Smooth muscle cell of the brain vasculature (primary cell): ENCODE measurements around the gene HAVCR1.
"Not testable (repeated sequence)": the region's sequence is repeated elsewhere in the genome, so short reads cannot be mapped to it uniquely, and the experiment has no call there.

Experiments
- DNase-seq: peaks from one replicate; pipeline ENCODE4 v3.0.0-alpha.2; 2012; ENCODE audit warnings: low read depth, low spot score

HAVCR1 gene

DNA sequence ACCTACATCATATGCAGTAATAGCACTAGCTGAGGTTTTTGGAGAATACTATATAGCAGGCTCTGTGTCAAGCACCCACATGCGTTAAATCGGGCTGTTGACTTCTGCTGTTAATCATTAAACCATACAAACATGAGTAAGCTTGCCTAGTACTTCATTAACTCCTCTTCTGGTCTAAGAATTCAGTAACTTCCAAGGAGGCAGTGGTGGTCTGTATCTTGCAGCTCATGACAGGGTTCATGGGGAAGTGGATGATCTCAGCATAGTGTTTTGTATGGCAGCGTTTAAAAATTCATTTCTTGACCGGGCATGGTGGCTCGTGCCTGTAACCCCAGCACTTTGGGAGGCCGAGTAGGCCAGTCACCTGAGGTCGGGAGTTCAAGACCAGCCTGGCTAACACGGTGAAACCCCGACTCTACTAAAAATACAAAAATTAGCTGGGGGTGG is at the start of gene HAVCR1:
HAVCR1 (minus strand) TSS at position 24 of the 447 bp plus-strand sequence. CDS start 1,173 bp downstream, outside the sequence.
- DNase-seq, result no peak

DNA sequence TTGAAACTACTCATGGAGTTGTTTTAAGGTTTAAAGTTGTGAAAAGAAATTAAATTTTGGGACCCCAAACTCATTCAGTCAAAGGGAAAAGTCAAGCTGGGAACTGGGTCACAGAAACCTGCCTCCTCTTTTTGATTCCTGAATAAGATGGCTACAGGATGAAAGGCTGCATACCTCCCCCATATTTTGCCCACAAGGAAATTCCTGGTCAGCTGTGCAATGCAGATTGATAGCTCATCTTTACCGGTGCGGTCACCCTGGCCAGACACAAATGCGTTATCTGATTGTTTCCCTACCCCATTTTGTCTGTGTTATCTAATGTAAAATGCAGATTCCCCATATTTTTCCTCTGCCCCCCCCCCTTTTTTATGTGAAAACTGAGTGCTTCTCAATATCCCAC is 48.6 kb upstream of the HAVCR1 start:
- no peak for DNase-seq

DNA sequence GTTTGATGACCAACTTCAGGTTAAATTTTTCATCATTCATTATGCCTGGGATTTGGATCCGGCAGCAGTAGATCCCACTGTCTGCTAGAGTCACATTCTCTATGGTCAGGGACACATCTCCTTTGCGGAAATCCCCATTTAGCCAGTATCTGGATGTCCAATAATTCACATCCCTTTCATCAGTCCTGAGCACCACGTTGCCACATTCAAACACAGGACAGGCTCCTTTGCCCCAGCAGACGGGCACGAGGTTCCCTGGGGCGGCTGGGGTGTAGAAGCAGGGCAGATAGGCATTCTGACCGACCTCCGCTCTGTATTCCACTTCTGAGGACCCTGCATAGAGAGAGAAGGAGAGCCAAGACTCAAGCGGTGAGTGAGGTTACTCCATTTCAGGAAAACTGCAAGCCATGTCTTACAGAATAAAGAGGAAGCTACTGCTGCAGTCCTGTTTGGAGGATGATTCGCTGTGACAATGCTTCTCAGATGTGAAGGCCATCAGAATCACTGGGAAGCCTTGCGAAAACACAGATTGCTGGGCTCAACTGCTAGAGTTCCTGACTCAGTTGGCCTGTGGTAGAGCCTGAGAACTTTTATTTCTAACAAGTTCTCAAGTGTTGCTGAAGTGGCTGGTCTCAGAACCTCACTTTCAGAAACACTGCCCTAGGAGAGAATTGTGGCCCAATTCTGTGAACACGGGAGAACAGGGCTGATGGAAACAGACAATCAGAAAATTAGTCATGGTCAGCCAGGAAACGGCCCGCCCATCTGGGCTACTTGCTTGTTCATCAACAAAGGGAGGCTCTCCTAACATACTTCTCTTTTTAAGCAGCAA is 47.9 kb upstream of the HAVCR1 start:
- no peak for DNase-seq

DNA sequence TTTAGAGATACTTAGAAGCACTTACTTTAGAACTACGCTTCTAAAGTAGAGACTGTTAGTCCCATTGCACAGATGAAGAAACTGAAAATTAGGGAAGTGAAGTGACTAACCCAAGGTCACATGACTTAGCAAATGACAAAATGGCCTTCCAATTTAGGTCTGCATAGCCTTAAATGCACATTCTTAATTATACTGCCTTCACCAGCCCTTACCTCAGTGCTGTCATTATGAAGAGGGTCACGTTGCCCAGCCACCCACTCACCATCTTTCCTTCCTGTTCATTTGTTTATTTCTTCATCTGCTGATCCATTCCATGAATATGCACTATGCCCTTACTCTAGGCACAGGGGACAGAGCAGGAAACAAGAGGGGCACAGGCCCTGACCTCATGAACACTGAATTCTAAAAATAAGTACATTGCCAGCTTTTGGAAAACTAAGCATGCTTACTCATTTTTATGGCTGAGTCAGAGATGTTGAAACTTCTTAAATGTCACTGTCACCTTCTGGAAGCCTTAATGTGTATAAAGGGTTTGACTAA is 41.3 kb upstream of the HAVCR1 start:
- no peak for DNase-seq

DNA sequence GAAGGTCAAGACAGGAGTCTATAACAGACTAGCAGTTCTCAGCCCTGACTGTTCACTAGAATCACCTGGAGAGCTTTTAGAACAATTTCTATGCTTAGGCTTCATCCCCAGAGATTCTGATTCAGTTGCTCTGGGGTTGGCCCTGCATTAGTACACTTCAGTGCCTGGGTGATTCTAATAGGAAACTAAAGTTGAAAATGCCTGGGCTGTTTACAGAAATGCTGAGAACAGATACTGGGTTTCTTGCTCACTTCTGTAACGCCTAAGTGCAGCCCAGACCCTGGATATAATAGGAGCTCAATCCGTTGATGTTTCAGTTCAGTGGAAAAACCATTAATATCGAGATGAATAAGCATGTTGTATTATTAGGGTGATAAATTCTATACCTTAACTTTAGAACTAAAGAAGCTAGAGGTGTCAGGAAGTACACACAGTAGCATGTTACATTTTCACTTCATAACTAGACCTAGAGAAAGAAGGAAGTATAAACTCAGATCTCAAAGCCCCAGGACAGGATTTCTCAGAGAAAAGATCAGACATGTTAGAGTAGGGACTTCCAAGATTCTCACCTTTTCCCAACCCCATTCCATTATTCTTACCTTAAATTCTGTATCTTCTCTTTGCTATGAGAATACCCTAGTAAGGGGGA is 29.6 kb upstream of the HAVCR1 start:
- no peak for DNase-seq

DNA sequence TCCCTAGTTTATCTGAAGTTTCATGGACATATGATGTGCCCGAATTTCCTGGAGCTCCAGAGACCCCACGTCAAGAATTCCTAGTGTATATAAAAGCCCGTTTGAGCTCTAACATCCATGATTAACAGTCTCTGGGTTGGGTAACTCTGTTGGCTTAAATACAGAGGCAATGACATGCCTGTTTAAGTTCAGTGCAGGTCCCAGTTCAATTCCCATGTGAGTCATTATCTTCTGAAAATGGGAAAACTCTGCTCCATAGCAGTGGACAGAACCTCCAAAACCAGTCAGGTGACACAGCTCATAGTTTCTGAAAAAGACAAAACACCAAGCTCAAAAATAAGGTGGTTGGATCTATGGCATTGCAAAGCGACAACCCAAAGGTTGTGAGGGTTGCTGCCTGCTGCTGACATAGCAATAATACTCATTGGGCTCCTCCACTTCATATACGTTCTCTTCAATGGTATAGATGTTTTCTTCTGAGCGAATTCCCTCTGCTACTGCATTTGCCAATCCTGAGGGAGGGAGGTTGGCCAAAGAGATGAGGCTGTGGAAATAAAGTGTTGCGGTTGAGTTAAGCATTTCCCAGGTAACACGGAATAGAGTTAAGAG is 27.9 kb upstream of the HAVCR1 start:
- no peak for DNase-seq

DNA sequence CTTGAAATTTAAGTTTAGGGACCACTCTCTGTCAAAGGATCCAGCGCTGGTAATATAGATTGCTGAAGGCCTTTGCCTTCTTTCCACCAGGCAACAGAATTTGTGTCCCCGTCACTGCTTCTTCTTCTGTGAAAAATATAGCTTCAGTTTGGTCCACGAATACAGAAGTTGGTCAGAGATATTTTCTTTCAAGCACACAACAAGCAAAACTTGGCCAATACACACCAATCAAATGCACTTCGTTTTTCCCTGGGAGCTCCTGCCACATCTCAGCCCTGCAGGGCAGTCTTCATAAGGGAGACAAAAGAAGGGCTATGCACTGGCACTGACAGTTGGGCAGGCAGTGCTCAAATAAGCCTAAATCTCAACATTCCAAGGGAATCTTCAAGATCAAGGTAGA is 27.0 kb upstream of the HAVCR1 start:
- DNase-seq, result no peak

DNA sequence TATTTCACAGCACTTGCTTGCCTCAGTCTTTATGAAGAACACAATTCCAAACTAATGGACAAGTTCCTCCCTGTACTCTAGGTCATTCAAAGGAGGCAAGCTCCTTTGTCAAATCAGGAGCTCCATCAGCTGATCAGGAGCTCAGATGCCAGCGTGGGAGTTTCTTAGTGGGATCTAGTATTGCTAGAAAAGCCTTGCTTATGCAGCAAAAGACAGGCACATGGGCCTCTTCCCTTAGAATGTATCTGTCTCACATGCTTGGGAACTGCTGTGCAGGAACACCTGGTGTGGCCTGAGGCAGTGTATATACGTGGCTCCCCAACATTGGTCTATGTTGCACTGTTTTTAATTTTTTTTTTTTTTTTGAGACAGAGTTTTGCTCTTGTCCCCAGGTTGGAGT is 21.4 kb upstream of the HAVCR1 start:
- no peak for DNase-seq

DNA sequence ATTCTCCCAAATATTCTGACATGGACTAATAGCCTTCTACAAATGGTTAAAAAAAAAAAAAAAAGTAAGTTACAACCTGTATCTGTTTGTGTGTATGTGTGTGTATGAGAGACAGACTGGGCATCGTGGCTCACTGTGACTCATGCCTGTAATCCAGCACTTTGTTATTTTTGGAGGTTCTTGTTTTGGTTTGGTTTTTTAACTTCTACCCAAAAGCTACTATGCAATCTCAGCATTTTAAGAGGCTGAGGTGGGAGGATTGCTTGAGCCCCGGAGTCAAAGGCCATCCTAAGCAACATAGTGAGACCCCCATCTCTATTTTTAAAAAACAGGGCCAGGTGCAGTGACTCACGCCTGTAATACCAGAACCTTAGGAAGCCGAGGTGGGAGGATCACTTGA is 17.6 kb upstream of the HAVCR1 start:
- no peak for DNase-seq

DNA sequence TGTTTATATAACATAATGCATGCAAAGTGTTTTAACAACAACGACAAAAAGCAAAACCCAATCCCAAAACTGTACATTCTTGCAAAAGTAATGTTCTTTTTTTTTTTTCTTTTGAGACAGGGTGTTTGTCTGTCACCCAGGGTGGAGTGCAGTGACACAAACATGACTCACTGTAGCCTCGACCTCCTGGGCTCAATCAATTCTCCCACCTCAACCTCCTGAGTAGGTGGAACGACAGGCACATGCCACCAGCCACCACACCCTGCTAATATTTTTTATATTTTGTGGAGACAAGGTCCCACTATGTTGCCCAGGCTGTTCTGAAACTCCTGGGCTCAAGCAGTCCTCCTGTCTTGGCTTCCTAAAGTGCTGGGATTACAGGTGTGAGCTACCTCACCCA is 13.6 kb upstream of the HAVCR1 start:
- no peak for DNase-seq

DNA sequence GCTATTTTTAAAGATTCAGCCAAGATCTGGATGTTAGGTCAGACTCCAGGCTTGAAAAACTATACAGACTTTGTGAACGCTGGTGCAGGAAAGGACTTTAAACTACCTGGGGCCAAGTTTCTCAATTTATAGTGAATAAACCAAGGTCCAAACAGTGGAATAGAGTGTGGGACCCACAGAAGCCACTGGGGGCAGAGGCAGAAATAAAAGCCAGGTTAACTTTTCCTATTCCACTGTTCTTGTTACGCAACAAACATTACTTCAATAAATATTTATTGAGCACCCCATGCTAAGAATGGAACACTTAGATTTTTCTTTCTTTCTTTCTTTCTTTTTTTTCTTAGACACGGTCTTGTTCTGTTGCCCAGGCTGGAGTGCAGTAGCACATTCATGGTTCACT is 11.0 kb upstream of the HAVCR1 start:
- no peak for DNase-seq

DNA sequence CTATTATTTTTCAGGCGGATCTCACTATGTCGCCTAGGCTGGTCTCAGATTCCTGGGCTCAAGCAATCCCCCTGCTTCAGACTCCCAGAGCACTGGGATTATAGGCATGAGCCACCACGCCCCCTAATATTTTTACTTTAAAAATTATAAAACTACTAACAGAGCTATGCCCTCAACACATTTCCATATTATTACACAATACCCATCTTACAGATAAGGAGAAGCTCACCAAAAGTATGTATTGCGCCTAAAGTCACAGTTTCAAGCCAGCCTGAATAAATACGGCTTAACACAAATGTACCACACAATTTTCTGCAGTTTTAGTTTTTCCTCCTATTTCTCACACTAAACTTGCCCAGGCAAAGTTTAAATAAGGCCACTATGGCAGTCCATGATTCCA is 9.9 kb upstream of the HAVCR1 start:
- no peak for DNase-seq

DNA sequence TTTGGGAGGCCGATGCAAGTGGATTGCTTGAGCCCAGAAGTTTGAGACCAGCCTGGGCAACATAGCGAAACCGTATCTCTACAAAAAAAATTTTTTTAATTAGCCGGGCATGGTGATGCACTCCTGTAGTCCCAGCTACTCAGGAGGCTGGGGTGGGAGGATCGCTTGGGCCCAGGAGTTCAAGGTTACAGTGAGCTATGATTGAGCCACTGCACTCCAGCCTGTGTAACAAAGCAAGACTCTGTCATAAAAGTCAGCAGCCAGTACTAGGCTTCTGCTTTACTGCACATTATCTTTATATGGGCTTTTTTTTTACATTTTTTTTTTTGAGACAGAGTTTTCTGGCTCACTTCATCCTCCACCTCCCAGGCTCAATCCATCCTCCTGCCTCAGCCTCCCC is 9.4 kb upstream of the HAVCR1 start:
- DNase-seq, result no peak

DNA sequence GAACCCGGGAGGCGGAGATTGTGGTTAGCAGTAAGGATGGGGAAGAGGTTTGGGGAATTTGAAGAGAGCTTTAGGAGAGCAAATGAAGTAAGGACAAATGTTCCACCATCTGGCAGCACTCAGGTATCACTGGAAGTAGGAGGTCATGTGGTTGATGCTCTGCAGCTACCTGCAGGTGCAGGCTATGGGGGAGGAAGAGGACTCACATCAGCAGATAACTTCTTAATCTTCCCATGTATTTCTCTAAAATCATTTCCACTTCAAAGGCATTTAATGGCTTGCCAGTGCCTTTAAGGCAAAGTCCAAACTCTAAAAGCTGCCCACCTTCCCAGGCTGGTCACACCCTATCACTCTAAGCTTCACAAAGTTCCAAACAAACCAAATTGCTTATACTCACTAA is 8.1 kb upstream of the HAVCR1 start:
- DNase-seq, result no peak

DNA sequence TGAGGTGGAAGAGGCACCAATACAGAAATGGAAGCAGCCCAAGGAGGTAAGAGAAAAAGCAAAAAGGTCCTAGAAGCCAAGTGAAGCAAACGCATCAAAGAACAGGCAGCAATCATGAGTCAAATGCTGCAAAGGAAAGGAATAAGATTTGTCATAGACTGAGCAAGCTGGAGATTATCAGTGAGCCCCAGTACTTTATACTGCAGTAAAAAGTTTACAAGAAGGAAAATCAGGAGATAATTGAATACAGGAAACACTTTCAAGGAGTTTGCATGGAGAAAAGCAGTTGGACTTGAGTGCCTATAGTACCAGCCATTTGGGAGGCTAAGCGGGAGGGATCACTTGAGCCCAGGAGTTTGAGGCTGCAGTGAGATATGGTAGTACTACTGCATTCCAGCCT is 7.2 kb upstream of the HAVCR1 start:
- DNase-seq, result no peak

DNA sequence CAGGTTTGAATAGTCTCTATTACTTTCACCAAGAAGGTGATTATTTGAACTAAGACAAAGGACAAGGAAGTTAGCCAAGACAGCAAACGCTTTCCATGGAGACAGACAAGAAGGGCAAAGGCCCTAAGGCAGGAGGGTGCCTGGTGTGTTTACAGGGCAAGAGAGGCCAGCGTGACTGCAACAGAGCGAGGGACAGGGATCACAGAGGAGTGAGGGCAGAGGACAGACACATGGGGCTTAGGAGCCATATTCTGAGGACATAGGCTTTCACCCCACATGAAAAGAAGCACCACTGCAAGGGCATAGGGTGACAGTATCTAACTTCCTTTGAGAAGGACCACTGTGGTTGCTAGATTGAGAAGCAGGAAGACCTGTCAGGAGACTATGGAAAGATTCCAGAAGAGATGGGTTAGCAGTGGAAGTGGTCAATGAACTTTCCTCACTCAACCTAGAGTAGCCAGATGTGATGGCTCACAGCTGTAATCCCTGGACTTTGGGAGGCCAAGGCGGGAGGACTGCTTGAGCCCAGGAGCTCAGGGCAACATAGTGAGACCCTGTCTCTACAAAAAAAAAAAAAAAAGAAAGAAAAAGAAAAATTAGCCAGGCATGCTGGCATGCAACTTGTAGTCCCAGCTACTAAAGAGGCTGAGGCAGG is 5.0 kb upstream of the HAVCR1 start:
- DNase-seq, result no peak

DNA sequence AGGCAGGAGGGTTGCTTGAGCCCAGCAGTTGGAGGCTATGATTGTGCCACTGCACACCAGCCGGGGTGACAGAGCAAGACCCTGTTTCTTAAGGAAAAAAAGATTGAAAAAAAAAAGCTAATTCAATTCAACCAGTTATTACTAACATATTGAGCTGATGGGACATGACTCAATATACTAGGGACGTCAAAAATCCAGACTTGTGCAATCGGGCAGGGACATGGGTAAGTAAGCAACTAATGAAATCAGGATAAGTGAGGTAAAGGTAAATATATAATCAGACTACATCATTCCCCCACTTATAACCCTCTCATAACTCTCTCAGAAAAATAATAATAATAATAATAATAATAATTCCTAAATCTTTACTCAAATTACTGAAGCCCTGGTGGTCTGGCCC is 975 bp upstream of the HAVCR1 start:
- no peak for DNase-seq

DNA sequence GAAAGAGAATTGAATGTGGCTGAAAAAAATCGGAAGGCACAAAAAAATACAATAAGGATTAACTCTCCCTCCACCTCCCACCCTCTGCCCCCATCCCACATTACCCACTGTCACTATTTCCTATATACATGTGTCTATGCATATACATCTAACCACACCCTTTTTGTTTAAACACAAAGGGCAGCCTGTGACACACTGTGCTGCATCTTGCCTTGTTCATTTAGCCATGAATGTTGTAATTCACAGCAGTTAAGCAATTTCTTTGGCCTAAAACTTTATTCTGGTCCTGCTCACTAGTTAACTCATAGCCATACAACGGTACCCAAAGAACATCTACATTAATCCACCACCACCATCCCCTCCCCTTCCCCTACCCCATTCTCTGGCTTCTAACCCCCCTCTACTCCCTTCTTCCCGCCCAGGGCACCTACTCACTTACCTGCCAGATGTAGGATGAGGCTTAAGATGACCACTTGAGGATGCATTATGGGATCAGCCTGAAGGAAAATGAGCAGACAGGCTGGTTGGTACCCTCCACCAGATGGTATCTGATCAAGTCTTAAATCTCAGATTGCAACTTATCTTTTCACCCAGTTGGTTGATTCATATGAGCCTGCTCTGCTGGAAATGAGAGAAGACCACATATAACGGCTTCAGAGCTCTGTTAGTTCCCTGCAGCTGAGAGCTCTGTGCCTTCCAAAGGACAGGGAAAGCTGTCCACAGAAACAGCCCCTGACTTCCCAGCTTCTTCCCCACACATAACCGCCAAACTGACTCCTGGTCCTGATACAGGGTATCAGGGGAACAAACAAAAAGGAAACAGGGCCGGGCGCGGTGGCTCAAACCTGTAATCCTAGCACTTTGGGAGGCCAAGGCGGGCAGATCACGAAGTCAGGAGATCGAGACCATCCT is 1.2 kb downstream of the HAVCR1 start:
- no peak for DNase-seq

DNA sequence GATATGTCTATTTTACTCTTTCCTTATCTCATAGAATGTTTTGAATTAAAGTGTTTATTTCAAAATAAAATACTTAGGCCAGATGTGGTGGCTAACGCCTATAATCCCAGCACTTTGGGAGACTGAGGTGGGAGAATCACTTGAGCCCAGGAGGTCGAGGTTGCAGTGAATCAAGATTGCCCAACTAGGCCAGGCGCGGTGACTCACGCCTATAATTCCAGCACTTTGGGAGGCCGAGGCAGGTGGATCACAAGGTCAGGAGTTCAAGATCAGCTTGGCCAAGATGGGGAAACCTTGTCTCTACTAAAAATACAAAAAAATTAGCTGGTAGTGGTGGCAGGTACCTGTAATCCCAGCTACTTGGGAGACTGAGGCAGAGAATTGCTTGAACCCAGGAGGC is 2.1 kb downstream of the HAVCR1 start:
- DNase-seq, result not testable (repeated sequence)

DNA sequence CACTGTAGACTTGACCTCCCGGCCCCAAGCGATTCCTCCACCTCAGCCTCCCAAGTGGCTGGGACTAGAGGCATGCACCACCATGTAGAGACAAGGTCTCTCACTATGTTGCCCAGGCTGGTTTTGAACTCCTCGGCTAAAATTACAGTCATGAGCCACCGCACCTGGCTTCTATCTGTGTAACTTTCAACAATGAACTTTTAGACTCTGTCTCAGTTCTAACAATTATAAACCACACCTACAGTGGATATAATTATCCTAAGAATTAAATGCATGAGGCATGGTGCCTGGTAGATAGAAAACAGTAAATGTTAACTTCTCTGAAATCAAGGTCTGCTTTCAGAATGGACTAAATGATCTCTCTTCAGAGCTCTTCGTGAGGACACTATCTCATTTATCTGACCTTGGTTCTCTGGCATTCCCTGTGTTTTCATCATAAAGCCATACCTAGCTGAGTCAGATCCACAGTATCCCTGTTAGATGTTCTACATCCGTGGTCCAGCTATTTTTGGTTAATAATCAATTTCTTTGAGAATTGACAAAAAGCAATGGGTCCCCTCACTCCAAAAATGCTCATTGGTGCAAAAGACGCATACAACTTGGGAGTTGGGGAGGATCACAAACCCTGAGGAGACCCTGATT is 7.2 kb downstream of the HAVCR1 start:
- DNase-seq, result no peak
